Measurements from ENCODE around the gene TROAP.

TROAP gene

DNA sequence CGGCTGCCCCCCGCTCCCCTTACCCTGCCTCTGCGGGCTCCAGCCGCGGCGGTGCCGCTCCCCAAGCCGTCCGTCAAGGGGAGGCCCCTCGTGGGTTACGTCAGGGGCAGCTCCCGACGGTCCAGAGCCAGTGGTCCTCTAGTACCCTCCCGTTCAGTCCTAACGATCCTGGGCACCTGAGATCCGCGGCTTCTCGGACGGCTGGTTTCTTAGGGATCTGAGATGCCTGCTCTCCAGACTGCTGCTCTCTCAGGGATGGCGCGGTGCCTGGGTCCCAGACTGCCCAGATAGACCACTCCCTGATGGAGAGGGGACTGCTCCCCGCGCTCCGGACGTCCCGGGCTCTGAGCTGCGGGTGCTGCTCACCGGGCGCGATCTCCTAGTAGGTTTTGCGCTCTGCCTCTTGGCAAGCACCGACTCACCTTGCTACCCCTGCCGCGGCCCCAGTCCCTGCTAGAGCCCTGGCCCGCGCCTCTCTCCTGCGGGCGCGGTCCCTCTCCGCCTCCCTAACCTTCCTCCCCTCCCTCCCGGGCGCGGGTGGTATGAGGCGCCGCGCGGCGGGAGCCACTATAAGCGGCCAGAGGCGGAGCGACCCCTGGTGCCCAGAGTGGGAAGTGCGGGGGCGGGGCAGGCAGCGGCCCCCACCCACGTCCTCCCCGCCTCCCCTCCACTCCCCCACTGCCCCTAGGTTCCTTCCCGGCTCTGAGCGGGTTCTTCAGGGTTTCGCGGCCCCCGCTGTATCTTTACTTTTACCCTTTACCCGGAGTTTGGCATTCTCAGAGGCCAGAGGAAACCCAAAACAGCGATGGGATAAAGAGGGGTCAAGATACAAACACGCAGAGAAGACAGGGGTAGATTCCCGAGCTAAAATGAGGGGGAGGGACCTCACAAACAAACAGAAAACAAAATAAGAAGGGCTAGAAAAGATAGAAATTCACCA lies 13.9 kb downstream of the TROAP start, which contains the start of gene C1QL4:
C1QL4 (minus strand) TSS at position 544 of the 940 bp plus-strand sequence. CDS start 711 bp downstream, outside the sequence.
- Histone ChIP-seq H3K4me3 (peak within 1 kb of the TSS; percentile 54), H3K27ac (no peak within 1 kb of the TSS), H3K4me1 (peaks cover 13% of the 10 kb centered on the region)

DNA sequence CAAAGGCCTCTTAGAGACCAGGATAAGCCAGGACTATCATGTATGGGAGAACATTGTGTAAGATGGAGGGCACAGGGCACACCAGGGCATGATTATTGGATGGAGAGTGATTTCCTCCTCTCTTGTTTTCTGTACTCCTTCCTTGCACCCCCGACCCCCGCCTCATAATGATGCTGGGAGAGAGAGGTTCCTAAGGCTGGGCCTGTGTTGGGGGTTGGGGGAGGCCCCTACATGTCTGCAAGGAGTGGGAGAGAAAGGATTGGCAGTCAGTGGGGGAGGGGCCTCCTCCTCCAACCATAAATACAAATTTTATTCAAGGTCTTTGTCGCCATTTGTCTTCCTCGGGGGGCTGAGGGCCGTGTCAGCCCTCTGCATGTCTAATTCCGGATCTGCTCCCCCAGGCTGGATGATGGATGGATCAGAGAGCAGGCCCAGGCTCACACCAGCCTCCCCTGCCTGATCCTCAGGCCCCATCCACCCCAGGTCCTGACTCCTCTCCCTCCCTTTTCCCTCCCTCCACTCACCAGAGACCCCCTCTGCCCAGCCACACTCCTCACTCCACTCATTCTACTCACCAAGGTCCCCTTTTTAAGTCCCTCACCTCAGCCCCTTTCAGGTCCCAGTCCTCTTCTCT lies 15.9 kb downstream of the TROAP start:
- Histone ChIP-seq H3K4me2 (no peak overlapping the region), H3K27me3 (peaks cover 100% of the 10 kb centered on the region), H3K4me3 (no peak overlapping the region), H3K9me3 (no peaks in the 10 kb centered on the region), H3K36me3 (no peaks in the 10 kb centered on the region), H3K9ac (no peak overlapping the region), H3K4me1 (peaks cover 33% of the 10 kb centered on the region), H3K27ac (no peak overlapping the region), H4K20me1 (peaks cover 93% of the 10 kb centered on the region)
- no peak for TF ChIP-seq Cebpa-rat (IDR thresholded peaks at IDR 0.05)

More for the DNA sequence above, 13.9 kb downstream of the TROAP start, which contains the start of gene C1QL4:
- H3K36me3 ChIP-seq, result no peaks in the 10 kb centered on the region
- peaks cover 92% of the 10 kb centered on the region for H4K20me1 ChIP-seq
- H3K4me2 ChIP-seq, result peak within 1 kb of the TSS; percentile 75
- H3K27me3 ChIP-seq, result peaks cover 100% of the 10 kb centered on the region
- no peak within 1 kb of the TSS for H3K9ac ChIP-seq
- TF ChIP-seq Cebpa-rat (IDR thresholded peaks at IDR 0.05), result no peak
- H3K9me3 ChIP-seq, result no peaks in the 10 kb centered on the region

DNA sequence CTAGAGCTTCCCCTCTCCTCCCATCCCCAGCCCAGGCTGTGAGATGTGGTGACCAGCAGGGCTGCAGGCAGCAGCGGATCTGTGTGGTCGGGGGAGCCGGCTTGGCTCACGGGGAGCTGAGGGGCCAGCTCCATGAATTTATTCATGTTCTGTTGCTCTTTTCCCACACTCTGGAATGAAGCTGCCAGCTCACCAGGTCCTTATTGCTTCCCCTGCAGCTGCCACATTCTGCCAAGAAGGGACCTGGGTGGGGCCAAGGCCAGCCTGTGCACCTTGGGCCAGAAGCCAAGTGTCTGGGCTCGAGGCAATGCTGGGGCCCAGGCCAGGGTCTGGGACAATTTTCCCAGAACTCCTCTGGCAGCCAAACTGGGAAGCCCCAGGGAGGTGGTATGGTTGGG lies 16.4 kb downstream of the TROAP start:
- no peaks in the 10 kb centered on the region for H3K9me3 ChIP-seq
- H3K27ac ChIP-seq, result no peak overlapping the region
- peaks cover 100% of the 10 kb centered on the region for H3K27me3 ChIP-seq
- no peak overlapping the region for H3K4me3 ChIP-seq
- no peak for TF ChIP-seq Cebpa-rat (IDR thresholded peaks at IDR 0.05)
- H3K36me3 ChIP-seq, result no peaks in the 10 kb centered on the region
- H3K4me1 ChIP-seq, result peaks cover 38% of the 10 kb centered on the region
- peaks cover 93% of the 10 kb centered on the region for H4K20me1 ChIP-seq
- no peak overlapping the region for H3K4me2 ChIP-seq
- no peak overlapping the region for H3K9ac ChIP-seq

DNA sequence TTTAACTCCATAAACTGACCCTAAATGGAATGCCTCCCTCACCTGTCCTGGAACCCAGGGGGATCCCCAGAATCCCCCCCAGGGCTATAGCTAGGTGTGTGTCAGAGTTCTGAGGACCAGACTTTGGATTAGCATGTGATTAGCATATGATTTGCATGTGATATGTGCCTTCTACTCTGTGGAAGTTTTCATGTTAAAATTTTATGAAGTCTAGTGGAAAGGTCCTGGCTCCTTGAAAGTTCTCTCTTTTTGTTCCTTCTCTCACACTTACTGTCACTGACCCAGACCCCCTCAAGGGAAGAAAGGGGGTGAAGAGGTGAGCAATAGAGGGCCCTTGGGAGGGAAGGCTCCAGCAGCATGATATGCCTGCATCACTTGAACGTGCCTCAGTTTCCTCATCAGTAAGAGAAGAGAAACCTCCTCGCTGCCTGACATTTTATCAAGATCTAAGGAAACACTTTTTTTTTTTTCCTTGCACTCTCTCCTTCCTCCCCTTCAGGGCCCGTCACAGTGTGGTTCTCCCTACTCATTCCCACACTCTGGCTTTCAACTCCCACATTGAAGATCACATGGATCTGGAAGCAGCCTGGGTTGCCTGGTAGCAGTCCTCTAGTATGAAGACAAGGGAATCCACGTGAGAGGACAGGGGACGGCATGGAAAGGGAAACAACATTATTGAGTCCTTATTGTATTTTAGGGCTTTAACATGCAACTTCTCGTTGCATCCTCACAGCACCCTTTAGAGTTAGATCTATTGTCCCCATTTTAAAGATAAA lies 17.2 kb downstream of the TROAP start:
- no peaks in the 10 kb centered on the region for H3K36me3 ChIP-seq
- no peak for TF ChIP-seq Cebpa-rat (IDR thresholded peaks at IDR 0.05)
- H3K4me3 ChIP-seq, result no peak overlapping the region
- H3K4me1 ChIP-seq, result peaks cover 45% of the 10 kb centered on the region
- no peak overlapping the region for H3K4me2 ChIP-seq
- H3K27ac ChIP-seq, result no peak overlapping the region
- H3K27me3 ChIP-seq, result peaks cover 100% of the 10 kb centered on the region
- H4K20me1 ChIP-seq, result peaks cover 87% of the 10 kb centered on the region
- H3K9me3 ChIP-seq, result no peaks in the 10 kb centered on the region
- H3K9ac ChIP-seq, result no peak overlapping the region

DNA sequence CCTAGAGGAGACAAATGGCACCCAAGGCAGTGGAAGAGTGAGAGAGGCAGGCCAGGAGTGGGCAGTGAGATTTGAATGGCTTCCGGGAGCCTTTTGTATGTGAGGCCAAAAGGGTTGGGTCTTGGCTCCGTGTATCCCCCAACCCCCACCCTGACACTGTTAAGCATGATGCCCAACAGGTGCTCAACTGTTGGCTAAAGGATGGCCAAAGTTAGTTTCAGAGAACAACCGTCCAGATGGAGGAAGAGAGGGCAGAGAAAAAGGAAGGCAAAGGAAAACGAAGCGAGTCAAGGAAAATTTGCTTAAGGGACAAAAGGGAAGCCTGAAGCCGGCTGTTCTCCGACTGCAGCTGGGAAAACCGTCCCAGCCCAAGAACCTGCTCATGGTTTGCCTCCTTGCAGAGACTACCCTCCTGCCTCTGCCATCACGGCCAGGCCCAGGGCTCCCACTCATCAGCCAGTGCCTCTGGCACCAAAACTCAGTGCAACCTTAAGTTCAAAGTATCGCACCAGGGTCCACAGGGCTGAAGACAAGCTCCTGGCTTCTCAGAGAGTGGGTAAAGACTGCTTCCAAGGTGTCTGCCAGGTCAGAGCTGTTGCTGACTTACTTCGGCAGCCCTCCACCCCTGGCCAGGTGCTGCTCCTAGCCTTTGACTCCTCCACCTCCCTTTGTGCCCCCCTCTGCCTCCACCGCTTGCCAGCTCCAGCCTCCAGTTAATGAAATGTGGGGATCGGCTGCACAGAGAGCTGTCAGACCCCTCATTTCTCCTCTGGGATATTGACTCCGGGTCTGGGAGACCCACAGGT lies 18.1 kb downstream of the TROAP start:
- H3K27me3 ChIP-seq, result peaks cover 100% of the 10 kb centered on the region
- peaks cover 53% of the 10 kb centered on the region for H3K4me1 ChIP-seq
- H3K27ac ChIP-seq, result no peak overlapping the region

DNA sequence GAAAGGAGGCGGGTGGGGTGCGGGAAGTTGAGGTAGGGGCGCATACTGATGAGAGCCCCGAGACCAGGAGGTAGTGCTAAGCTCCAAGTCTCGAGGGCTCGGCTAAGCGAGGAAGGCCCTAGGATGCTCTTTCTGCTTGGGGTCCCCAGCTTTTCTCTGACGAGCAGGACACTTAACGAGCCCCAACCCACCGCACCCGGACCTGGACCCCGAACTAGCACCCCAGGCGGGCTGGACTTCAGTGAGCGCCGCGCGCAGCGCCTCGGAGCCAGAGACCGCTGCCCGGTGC lies 18.7 kb downstream of the TROAP start:
- H3K4me3 ChIP-seq, result peak overlapping the region; percentile 56; the same call in 1 of the 2 replicates
- no peak for TF ChIP-seq Cebpa-rat (IDR thresholded peaks at IDR 0.05)
- no peaks in the 10 kb centered on the region for H3K36me3 ChIP-seq
- peak overlapping the region; percentile 64; the same call in 1 of the 2 replicates for H3K4me2 ChIP-seq
- no peak overlapping the region for H3K27ac ChIP-seq
- H3K4me1 ChIP-seq, result peaks cover 54% of the 10 kb centered on the region
- H4K20me1 ChIP-seq, result peaks cover 86% of the 10 kb centered on the region
- no peak overlapping the region for H3K9ac ChIP-seq
- no peaks in the 10 kb centered on the region for H3K9me3 ChIP-seq
- peaks cover 100% of the 10 kb centered on the region for H3K27me3 ChIP-seq

More for the DNA sequence above, 18.1 kb downstream of the TROAP start:
- no peak overlapping the region for H3K4me3 ChIP-seq
- H3K9ac ChIP-seq, result no peak overlapping the region
- no peak overlapping the region for H3K4me2 ChIP-seq
- peaks cover 86% of the 10 kb centered on the region for H4K20me1 ChIP-seq
- H3K36me3 ChIP-seq, result no peaks in the 10 kb centered on the region
- no peak for TF ChIP-seq Cebpa-rat (IDR thresholded peaks at IDR 0.05)
- no peaks in the 10 kb centered on the region for H3K9me3 ChIP-seq

DNA sequence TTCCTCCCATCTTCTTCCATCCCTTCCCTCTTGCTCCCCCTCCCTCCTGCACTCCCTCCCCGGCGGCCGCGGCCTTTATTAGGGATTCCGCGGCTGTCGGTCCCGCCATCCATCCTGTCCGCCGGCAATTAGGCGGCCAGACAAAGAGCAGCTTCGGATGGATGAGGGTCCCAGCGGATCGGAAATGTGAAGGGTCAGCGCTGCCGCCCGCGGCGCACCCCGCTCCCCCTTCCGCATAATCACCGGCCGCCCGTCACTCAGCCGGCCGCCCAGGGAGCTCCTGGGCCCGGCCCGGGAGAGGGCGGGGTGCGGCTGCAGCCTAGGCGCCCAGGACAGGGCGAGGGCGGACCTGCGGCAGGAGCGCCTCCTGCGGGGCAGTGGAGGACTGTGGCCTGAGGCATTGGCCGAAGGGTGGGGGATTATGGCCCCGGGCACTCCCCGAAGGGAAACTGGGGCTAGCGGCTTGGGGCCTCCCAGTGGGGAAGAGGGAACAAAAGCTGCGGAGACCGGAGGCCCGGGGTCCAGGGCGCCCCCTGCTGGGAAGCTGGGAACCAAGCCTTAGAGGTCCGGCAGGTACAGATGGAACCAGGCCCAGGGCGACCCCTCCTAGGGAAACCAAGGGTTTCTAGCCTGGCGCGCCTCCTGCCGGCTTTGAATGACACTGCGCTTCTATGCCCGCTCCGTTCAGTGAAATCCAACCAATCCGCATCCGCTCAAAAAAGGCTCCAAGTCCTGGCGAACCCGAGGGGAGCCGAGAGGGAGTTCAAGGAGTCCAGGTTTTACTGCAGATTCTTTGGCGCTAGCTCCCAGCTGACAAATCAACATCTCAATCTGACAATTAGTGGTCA lies 19.2 kb downstream of the TROAP start:
- Histone ChIP-seq H3K4me2 (peak overlapping the region; percentile 64), H3K9me3 (no peaks in the 10 kb centered on the region), H4K20me1 (peaks cover 89% of the 10 kb centered on the region), H3K27ac (no peak overlapping the region), H3K9ac (no peak overlapping the region), H3K36me3 (no peaks in the 10 kb centered on the region), H3K4me1 (peaks cover 55% of the 10 kb centered on the region), H3K27me3 (peaks cover 100% of the 10 kb centered on the region), H3K4me3 (peak overlapping the region; percentile 56)
- no peak for TF ChIP-seq Cebpa-rat (IDR thresholded peaks at IDR 0.05)

DNA sequence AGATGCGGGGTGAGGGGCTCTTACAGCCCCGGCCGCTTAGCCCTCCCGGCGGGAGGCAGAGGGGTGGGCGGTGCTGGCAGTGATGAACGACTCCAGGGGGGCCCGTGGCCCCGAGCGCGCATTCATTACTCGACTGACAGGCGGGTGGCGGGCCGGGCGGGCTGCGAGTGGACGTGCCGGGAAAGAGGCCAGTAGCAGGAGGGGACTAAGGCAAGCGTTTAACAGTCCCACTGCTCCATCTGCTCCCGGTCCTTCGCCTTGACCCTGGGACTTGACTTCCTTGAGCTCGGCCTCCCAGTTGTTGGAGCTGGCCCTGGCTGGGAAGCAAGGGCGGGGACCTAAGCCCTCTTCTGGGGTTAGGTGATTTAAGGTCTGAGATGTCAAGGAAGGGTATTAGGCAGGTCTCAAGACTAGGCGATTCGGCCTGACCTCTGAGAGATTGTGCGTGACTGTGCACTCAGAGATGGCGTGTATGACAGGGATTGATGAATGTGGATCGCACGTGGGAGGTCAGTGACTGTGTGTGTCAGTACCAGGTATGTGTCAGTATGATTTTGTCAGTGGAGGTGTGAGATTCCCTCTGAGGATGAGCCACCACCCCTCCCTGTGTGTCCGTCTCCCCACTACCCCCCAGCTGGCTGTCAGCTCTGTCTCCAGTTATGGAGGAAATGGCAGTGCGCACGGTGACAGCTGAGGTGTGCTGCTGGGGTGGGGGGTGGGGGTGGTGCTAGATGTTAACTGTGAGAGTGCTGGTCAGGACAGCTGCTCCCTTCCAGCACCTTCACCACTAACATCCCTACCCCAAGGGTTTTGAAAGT lies 20.1 kb downstream of the TROAP start:
- peak overlapping the region; percentile 56 for H3K4me3 ChIP-seq
- peak overlapping the region; percentile 64 for H3K4me2 ChIP-seq
- H3K27me3 ChIP-seq, result peaks cover 100% of the 10 kb centered on the region
- peaks cover 89% of the 10 kb centered on the region for H4K20me1 ChIP-seq
- no peak overlapping the region for H3K27ac ChIP-seq
- H3K4me1 ChIP-seq, result peaks cover 59% of the 10 kb centered on the region
- no peak overlapping the region for H3K9ac ChIP-seq
- H3K9me3 ChIP-seq, result no peaks in the 10 kb centered on the region
- H3K36me3 ChIP-seq, result no peaks in the 10 kb centered on the region
- no peak for TF ChIP-seq Cebpa-rat (IDR thresholded peaks at IDR 0.05)
